Measurements from ENCODE around the gene ASGR1. TPM values are rescaled to one million over a fixed set of nuclear protein-coding genes. Genes with fewer than 3 reads are reported as not detected.
"Not testable (repeated sequence)": the region's sequence is repeated elsewhere in the genome, so short reads cannot be mapped to it uniquely, and the experiment has no call there.

ASGR1 gene
- total RNA-seq, 1 donor from 2014 or later = 1.6 TPM

GRCh38 chr17:7130621-7131422 is 48.3 kb downstream of the ASGR1 start:
- Mint-ChIP-seq H3K27ac (ENCODE audit: unreplicated experiment) (no peak overlapping the region), H3K36me3 (ENCODE audit: unreplicated experiment) (no peaks in the 10 kb centered on the region), H3K9me3 (ENCODE audit: unreplicated experiment) (no peaks in the 10 kb centered on the region), H3K4me3 (ENCODE audit: unreplicated experiment) (no peak overlapping the region), H3K4me1 (ENCODE audit: unreplicated experiment) (peaks cover 12% of the 10 kb centered on the region), H3K27me3 (ENCODE audit: unreplicated experiment) (peaks cover 40% of the 10 kb centered on the region)
- DNase-seq (ENCODE audit: extremely low spot score, unreplicated experiment) = no peak
- TF ChIP-seq CTCF (IDR thresholded peaks at IDR 0.05) = no peak

DNA sequence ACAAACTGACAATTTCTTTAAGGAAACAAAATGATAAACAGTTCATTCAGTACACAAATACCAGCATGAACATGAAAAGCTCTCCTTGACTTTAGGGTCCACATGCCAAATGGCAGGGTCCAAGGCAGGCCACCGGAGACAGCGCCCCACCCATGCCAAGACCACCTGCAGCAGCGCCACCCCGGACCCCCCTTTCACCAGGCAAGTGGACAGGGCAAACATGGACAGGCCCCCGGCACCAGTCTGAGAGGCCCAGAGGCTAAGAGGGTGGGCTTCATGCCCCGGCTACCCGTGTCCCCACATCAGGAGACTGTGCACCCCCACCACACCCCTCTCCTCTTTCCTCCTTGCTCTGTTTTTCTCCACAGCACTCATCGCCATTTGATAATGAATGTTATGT is 49.9 kb downstream of the ASGR1 start:
- Mint-ChIP-seq H3K27ac (ENCODE audit: unreplicated experiment) (no peak overlapping the region), H3K27me3 (ENCODE audit: unreplicated experiment) (peaks cover 40% of the 10 kb centered on the region)
- TF ChIP-seq CTCF (IDR thresholded peaks at IDR 0.05) = no peak

DNA sequence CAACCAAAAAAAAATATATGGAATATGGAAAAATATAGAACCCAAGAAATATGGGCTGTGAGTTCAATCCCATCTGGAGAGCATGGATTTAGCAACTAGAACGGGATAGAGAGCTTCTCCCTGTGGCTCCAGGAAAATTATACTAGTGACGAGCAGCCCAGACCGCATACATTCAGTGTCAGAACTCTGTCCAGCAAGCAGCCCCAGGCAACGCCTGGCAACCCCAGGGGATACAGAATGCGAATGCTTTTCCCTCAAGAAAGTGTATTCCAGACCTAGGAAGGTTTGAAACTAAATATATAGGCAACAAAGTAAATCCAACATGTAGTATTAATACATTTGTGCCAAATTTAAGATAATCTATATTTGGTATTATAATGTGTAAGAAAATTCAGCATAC is 51.0 kb downstream of the ASGR1 start:
- Mint-ChIP-seq H3K9me3 (ENCODE audit: unreplicated experiment) (no peaks in the 10 kb centered on the region), H3K4me1 (ENCODE audit: unreplicated experiment) (peaks cover 12% of the 10 kb centered on the region), H3K36me3 (ENCODE audit: unreplicated experiment) (no peaks in the 10 kb centered on the region), H3K27me3 (ENCODE audit: unreplicated experiment) (peaks cover 32% of the 10 kb centered on the region), H3K4me3 (ENCODE audit: unreplicated experiment) (no peak overlapping the region), H3K27ac (ENCODE audit: unreplicated experiment) (peak overlapping the region; percentile 8)
- TF ChIP-seq CTCF (IDR thresholded peaks at IDR 0.05) = no peak
- DNase-seq (ENCODE audit: extremely low spot score, unreplicated experiment) = no peak

More for the DNA sequence above, 49.9 kb downstream of the ASGR1 start:
- no peaks in the 10 kb centered on the region for H3K9me3 Mint-ChIP-seq (ENCODE audit: unreplicated experiment)
- H3K4me1 Mint-ChIP-seq (ENCODE audit: unreplicated experiment) = peaks cover 12% of the 10 kb centered on the region
- H3K4me3 Mint-ChIP-seq (ENCODE audit: unreplicated experiment) = no peak overlapping the region
- H3K36me3 Mint-ChIP-seq (ENCODE audit: unreplicated experiment) = no peaks in the 10 kb centered on the region
- no peak for DNase-seq (ENCODE audit: extremely low spot score, unreplicated experiment)

- H3K4me1 Mint-ChIP-seq (ENCODE audit: unreplicated experiment) = peaks cover 13% of the 10 kb centered on the region
- H3K4me3 Mint-ChIP-seq (ENCODE audit: unreplicated experiment); H3K27ac Mint-ChIP-seq (ENCODE audit: unreplicated experiment); H3K9me3 Mint-ChIP-seq (ENCODE audit: unreplicated experiment); DNase-seq (ENCODE audit: extremely low spot score, unreplicated experiment); H3K36me3 Mint-ChIP-seq (ENCODE audit: unreplicated experiment): not testable (repeated sequence)
- H3K27me3 Mint-ChIP-seq (ENCODE audit: unreplicated experiment) = peaks cover 27% of the 10 kb centered on the region
Observed at GRCh38 chr17:7127501-7127900, 51.7 kb downstream of the ASGR1 start.

DNA sequence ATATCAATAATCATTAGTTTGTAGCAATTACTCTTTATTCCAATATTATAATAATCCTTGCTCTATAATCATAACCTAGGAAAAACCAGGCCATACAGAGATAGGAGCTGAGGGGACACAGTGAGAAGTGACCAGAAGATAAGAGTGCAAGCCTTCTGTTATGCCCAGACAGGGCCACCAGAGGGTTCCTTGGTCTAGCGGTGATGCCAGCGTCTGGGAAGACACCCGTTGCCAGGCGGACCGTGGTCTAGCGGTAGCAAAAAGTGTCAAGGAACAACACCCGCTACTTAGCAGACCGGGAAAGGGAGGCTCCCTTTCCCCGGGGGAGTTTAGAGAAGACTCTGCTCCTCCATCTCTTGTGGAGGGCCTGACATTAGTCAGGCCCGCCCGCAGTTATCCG is 52.8 kb downstream of the ASGR1 start:
- H3K9me3 Mint-ChIP-seq (ENCODE audit: unreplicated experiment) = not testable (repeated sequence)

GRCh38 chr17:7124923-7125322 is 54.2 kb downstream of the ASGR1 start:
- Mint-ChIP-seq H3K4me3 (ENCODE audit: unreplicated experiment) (no peak overlapping the region), H3K27me3 (ENCODE audit: unreplicated experiment) (peaks cover 16% of the 10 kb centered on the region), H3K27ac (ENCODE audit: unreplicated experiment) (no peak overlapping the region), H3K36me3 (ENCODE audit: unreplicated experiment) (no peaks in the 10 kb centered on the region), H3K9me3 (ENCODE audit: unreplicated experiment) (no peaks in the 10 kb centered on the region), H3K4me1 (ENCODE audit: unreplicated experiment) (peaks cover 22% of the 10 kb centered on the region)
- no peak for TF ChIP-seq CTCF (IDR thresholded peaks at IDR 0.05)
- DNase-seq (ENCODE audit: extremely low spot score, unreplicated experiment) = no peak

More for the DNA sequence above, 52.8 kb downstream of the ASGR1 start:
- peaks cover 19% of the 10 kb centered on the region for H3K27me3 Mint-ChIP-seq (ENCODE audit: unreplicated experiment)
- H3K4me3 Mint-ChIP-seq (ENCODE audit: unreplicated experiment); H3K27ac Mint-ChIP-seq (ENCODE audit: unreplicated experiment); DNase-seq (ENCODE audit: extremely low spot score, unreplicated experiment); H3K36me3 Mint-ChIP-seq (ENCODE audit: unreplicated experiment): not testable (repeated sequence)
- H3K4me1 Mint-ChIP-seq (ENCODE audit: unreplicated experiment) = peaks cover 18% of the 10 kb centered on the region

All from osteocyte (in vitro differentiated cells).